IPS-20b (cell line): ENCODE data around the gene UCHL1.

ENCODE experiments used
- H3K27ac ChIP-seq: one replicate; pipeline ENCODE4 v1.5.1; 2013; ENCODE audit warnings: low read length
- H3K27me3 ChIP-seq: 2 replicates; pipeline ENCODE4 v1.6.1; 2013; ENCODE audit warnings: mild to moderate bottlenecking, low read length, inconsistent platforms; ENCODE audit not compliant: insufficient read depth
- H3K36me3 ChIP-seq: 2 replicates; pipeline ENCODE4 v1.6.1; 2013; ENCODE audit warnings: low read depth, mild to moderate bottlenecking, inconsistent platforms, low read length, moderate library complexity; ENCODE audit not compliant: insufficient read depth
- H3K4me1 ChIP-seq: 2 replicates; pipeline ENCODE4 v1.6.1; 2013; ENCODE audit warnings: mild to moderate bottlenecking, control low read depth, inconsistent platforms, low read length, moderate library complexity; ENCODE audit not compliant: insufficient read depth
- H3K4me3 ChIP-seq: 2 replicates; pipeline ENCODE4 v1.5.1; 2013; ENCODE audit warnings: mild to moderate bottlenecking, low read length, inconsistent platforms
- H3K9ac ChIP-seq: 2 replicates; pipeline ENCODE4 v1.6.1; 2013; ENCODE audit warnings: low read depth, mild to moderate bottlenecking, inconsistent platforms, low read length, moderate library complexity
- H3K9me3 ChIP-seq: 2 replicates; pipeline ENCODE4 v1.6.1; 2013; ENCODE audit warnings: mild to moderate bottlenecking, low read depth, low read length, inconsistent platforms; ENCODE audit not compliant: insufficient read depth

The UCHL1 gene

DNA sequence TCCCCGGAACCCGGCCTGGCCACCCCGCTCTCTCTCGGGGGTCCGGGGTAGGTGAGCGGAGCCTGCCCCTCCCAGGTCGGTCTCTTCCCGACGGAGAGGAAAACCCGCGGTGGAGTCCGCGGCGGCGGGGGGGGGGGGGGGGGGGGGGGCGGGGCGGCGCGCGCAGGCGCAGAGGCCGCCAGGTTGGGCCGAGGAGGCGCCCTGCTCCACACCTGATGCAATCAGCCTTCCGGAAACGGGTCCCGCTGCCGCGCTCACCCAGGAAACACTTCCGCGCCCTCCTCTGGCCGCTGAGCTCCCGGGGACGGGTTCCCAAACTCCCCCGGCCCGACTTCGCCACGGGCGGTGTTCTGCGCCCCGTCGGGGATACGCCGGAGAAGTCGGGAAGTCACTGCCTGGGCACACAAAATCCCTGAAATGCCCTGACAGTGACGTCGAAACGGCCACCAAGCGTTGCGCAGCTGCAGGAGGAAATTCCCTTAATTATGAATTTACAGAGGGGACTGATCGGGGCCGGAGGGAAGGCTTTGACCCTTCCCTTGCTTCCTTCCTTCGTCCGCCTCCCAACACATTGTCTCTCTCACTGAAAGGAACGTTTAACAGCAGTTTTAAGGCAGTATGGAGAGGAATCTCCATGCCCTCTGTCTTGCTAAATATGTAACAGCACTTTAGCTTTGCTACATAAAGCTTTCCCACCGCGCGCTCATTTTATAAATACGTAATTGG lies 40.3 kb upstream of the UCHL1 start:
- peak overlapping the region; percentile 89 for H3K9ac ChIP-seq
- no peaks in the 10 kb centered on the region for H3K36me3 ChIP-seq
- peak overlapping the region; percentile 71 for H3K27ac ChIP-seq
- H3K9me3 ChIP-seq = no peaks in the 10 kb centered on the region
- peaks cover 18% of the 10 kb centered on the region for H3K4me1 ChIP-seq
- H3K4me3 ChIP-seq = peak overlapping the region; percentile 76
- peaks cover 15% of the 10 kb centered on the region for H3K27me3 ChIP-seq

GRCh38 chr4:41217020-41217333 lies 39.8 kb upstream of the UCHL1 start:
- H3K9ac ChIP-seq = peak overlapping the region; percentile 89
- H3K27ac ChIP-seq = peak overlapping the region; percentile 28

DNA sequence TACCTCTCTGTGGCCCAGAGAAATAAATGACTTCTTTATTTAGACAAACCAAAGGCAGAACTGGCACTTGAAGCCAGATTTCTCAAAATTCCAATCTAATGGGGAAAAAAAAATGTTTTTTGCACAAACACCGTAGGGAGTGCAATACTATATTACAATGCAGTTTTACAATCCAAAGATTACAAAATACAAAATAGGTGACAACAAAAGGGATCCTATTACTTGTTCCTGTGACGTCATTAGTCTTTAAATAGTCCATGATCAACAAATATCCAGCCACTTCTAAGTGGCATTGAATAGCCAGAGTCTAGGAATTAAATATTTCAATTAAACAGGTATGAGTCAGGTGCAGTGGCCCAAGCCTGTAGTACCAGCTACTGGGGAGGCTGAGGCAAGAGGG lies 39.4 kb upstream of the UCHL1 start:
- peaks cover 18% of the 10 kb centered on the region for H3K4me1 ChIP-seq
- no peaks in the 10 kb centered on the region for H3K9me3 ChIP-seq
- peak overlapping the region; percentile 28 for H3K27ac ChIP-seq
- peak overlapping the region; percentile 72 for H3K4me3 ChIP-seq
- peak overlapping the region; percentile 89; the same call in 1 of the 2 replicates for H3K9ac ChIP-seq
- no peaks in the 10 kb centered on the region for H3K36me3 ChIP-seq
- peaks cover 11% of the 10 kb centered on the region for H3K27me3 ChIP-seq

More at GRCh38 chr4:41217020-41217333, 39.8 kb upstream of the UCHL1 start:
- Histone ChIP-seq H3K36me3 (no peaks in the 10 kb centered on the region), H3K9me3 (no peaks in the 10 kb centered on the region), H3K27me3 (peaks cover 15% of the 10 kb centered on the region), H3K4me1 (peaks cover 18% of the 10 kb centered on the region), H3K4me3 (peak overlapping the region; percentile 72)

- Histone ChIP-seq H3K36me3 (no peaks in the 10 kb centered on the region), H3K9ac (no peak overlapping the region)
Measured at GRCh38 chr4:41218703-41219102, 38.0 kb upstream of the UCHL1 start.

DNA sequence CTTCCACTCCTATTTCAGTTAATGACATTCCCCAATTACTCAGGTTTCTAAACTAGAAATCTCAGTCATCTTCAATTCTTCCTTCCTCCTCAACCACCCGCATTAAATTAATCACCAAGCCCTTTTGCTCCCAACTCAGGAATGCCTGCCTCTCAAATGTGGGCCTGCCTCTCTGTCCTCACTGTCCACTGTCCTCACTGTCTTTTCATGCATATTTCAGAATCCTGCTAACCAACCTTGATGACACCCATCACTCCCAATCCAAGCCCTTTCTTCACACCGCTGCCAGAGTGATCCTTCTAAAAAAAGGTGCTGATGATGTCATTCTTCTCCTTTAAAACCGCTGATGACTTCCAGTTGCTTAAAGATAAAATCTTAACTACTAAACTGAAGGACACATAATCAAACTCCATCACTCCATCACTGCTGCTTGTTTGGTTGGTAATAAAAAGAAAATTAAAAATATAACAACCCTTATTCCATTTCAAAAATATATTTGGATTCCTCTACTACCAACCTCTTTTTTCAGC lies 37.2 kb upstream of the UCHL1 start:
- no peaks in the 10 kb centered on the region for H3K36me3 ChIP-seq
- no peak overlapping the region for H3K9ac ChIP-seq
- no peak overlapping the region for H3K4me3 ChIP-seq
- H3K9me3 ChIP-seq = no peaks in the 10 kb centered on the region
- H3K27ac ChIP-seq = no peak overlapping the region
- H3K27me3 ChIP-seq = no peaks in the 10 kb centered on the region
- peaks cover 11% of the 10 kb centered on the region for H3K4me1 ChIP-seq

More at GRCh38 chr4:41218703-41219102, 38.0 kb upstream of the UCHL1 start:
- Histone ChIP-seq H3K4me3 (no peak overlapping the region), H3K4me1 (peaks cover 11% of the 10 kb centered on the region), H3K9me3 (no peaks in the 10 kb centered on the region), H3K27ac (no peak overlapping the region), H3K27me3 (no peaks in the 10 kb centered on the region; the same call in 1 of the 2 replicates)

GRCh38 chr4:41221850-41222645 lies 34.7 kb upstream of the UCHL1 start:
- Histone ChIP-seq H3K9me3 (no peaks in the 10 kb centered on the region), H3K27ac (no peak overlapping the region), H3K9ac (no peak overlapping the region), H3K27me3 (no peaks in the 10 kb centered on the region), H3K4me1 (peaks cover 4% of the 10 kb centered on the region), H3K4me3 (no peak overlapping the region), H3K36me3 (no peaks in the 10 kb centered on the region)

GRCh38 chr4:41227902-41228301 lies 28.8 kb upstream of the UCHL1 start:
- H3K27me3 ChIP-seq = no peaks in the 10 kb centered on the region
- no peaks in the 10 kb centered on the region for H3K36me3 ChIP-seq
- H3K4me1 ChIP-seq = no peaks in the 10 kb centered on the region
- H3K27ac ChIP-seq = no peak overlapping the region
- no peaks in the 10 kb centered on the region for H3K9me3 ChIP-seq
- H3K9ac ChIP-seq = no peak overlapping the region
- no peak overlapping the region for H3K4me3 ChIP-seq

GRCh38 chr4:41232406-41232805 lies 24.3 kb upstream of the UCHL1 start:
- no peaks in the 10 kb centered on the region for H3K27me3 ChIP-seq
- no peak overlapping the region for H3K4me3 ChIP-seq
- no peaks in the 10 kb centered on the region for H3K4me1 ChIP-seq
- H3K27ac ChIP-seq = no peak overlapping the region
- H3K9me3 ChIP-seq = no peaks in the 10 kb centered on the region
- H3K9ac ChIP-seq = no peak overlapping the region
- H3K36me3 ChIP-seq = no peaks in the 10 kb centered on the region

GRCh38 chr4:41232856-41233255 lies 23.9 kb upstream of the UCHL1 start:
- H3K27ac ChIP-seq = no peak overlapping the region

GRCh38 chr4:41236032-41236431 lies 20.7 kb upstream of the UCHL1 start:
- Histone ChIP-seq H3K36me3 (no peaks in the 10 kb centered on the region), H3K27me3 (no peaks in the 10 kb centered on the region), H3K4me3 (no peak overlapping the region), H3K9me3 (no peaks in the 10 kb centered on the region), H3K9ac (no peak overlapping the region), H3K4me1 (no peaks in the 10 kb centered on the region), H3K27ac (no peak overlapping the region)

More at GRCh38 chr4:41232856-41233255, 23.9 kb upstream of the UCHL1 start:
- no peaks in the 10 kb centered on the region for H3K27me3 ChIP-seq
- H3K4me1 ChIP-seq = no peaks in the 10 kb centered on the region
- no peak overlapping the region for H3K9ac ChIP-seq
- H3K36me3 ChIP-seq = no peaks in the 10 kb centered on the region
- no peaks in the 10 kb centered on the region for H3K9me3 ChIP-seq
- H3K4me3 ChIP-seq = no peak overlapping the region

DNA sequence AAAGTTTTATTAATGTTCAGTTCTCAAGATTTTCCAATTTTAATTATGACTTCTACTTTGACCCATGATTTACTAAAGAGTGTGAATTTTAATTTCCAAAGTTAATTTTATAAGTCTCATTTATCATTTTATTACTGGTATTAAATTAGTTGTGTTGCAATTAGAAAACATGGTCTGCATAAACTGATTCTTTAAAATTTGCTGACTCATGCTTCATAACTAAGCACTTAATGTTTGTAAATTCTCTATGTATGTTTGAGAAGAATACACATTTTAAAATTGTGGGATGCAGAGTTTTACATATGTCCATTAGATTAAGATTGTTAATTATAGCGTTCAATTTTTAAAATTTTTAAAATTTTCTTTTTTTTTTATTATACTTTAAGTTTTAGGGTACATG lies 20.2 kb upstream of the UCHL1 start:
- no peaks in the 10 kb centered on the region for H3K36me3 ChIP-seq
- H3K27ac ChIP-seq = no peak overlapping the region
- H3K27me3 ChIP-seq = no peaks in the 10 kb centered on the region
- H3K9ac ChIP-seq = no peak overlapping the region
- no peaks in the 10 kb centered on the region for H3K9me3 ChIP-seq
- H3K4me1 ChIP-seq = no peaks in the 10 kb centered on the region
- no peak overlapping the region for H3K4me3 ChIP-seq

- H3K27ac ChIP-seq = no peak overlapping the region
- H3K9ac ChIP-seq = no peak overlapping the region
- H3K9me3 ChIP-seq = no peaks in the 10 kb centered on the region
- no peaks in the 10 kb centered on the region for H3K36me3 ChIP-seq
- H3K27me3 ChIP-seq = no peaks in the 10 kb centered on the region
- H3K4me3 ChIP-seq = no peak overlapping the region
- H3K4me1 ChIP-seq = no peaks in the 10 kb centered on the region; the same call in 1 of the 2 replicates
Measured at GRCh38 chr4:41241919-41242318, 14.8 kb upstream of the UCHL1 start.
